ENCODE data around the gene KLK15.

- no peak for TF ChIP-seq POLR2A (IDR thresholded peaks at IDR 0.05)
- TF ChIP-seq CTCF (IDR thresholded peaks at IDR 0.05): no peak
- no peak for TF ChIP-seq EP300 (IDR thresholded peaks at IDR 0.05)
Measured at GRCh38 chr19:50875795-50876422, 42.5 kb upstream of the KLK15 start.

Data from tibial nerve (tissue), 4 donors.